ENCODE measurements around the gene ABCA12.
A peak's percentile ranks its signal among the peaks of the same experiment; 100 is the strongest.

ABCA12 gene

GRCh38 chr2:215038421-215038820 lies 100.0 kb downstream of the ABCA12 start:
- no peak for DNase-seq (ENCODE audit: low read depth)

DNA sequence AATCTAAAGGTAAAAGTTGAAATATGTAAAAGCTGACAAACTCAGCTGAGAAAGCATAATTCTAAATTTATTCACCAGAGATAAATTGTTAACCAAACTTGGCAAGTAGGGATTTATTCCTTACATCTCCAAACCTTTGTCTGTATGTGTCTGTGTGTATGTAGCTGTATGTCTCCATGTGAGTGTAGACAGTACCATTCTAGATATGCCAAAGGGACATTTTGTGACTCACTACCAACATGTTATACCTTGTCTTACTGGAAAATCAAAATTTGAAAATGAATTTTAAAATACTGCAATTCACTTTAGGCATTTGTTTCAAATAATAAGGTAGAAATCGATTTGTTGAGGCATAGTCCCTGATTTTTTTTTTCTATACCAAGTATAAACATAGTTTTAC lies 102.1 kb downstream of the ABCA12 start:
- no peak for DNase-seq (ENCODE audit: low read depth)

GRCh38 chr2:215034154-215034553 lies 104.3 kb downstream of the ABCA12 start:
- DNase-seq (ENCODE audit: low read depth) = no peak

DNA sequence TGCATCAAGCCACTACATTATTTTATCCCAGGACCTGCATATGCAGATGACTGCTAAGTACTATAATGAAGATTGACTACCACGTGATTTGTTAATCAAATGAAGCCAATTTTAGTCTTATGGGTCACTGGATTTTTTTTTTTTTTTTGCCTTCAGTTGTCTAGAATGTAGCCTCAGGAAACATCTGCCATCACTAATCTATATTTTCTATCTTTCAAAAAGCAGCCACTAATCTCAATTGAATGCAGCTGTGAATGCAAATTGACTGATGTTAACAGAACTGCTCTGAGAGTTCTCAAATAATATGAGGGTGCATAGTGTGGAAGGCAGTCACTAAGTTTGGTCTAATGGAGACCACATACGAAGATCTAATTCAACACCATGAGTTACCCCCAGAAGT lies 106.3 kb downstream of the ABCA12 start:
- no peak for DNase-seq (ENCODE audit: low read depth)

DNA sequence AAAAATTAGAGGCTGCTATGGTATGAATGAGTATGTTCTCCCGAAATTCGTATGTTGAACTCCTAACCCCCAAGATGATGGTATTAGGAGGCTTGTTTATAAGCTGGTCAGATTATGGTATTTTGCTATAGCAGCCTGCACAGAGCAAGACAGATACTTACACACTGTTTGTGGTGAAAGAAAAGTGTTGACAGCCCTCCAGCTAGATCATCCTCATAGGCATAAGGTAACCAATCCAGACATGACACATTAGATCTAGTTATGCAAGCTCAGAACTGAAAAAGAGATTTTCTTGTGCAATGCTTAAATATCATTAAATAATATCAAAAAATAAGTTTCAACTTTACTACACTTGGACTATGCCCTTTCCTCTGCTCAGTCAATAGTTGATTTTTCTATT lies 107.1 kb downstream of the ABCA12 start:
- DNase-seq (ENCODE audit: low read depth) = peak; percentile 20

DNA sequence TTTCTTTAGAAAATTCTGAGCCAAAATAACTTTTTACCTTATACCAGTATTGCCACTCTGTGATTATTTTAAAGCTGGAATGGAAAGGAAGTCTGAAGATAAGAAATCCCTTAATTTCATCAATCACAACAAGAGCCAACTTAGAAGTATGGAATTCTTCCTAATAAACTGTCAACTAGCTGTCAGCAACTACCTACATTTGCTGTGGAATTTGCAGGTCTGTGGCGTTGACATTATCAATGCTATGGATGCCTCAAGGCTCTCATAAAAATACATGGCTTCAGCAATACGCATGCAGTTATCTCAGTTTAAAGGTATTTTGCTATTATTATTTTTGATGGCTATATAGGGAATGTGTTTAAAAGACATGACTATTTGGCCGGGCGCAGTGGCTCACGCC lies 108.5 kb downstream of the ABCA12 start:
- no peak for DNase-seq (ENCODE audit: low read depth)

GRCh38 chr2:215028231-215028630 lies 110.2 kb downstream of the ABCA12 start:
- DNase-seq (ENCODE audit: low read depth) = peak; percentile 59

- peak; percentile 4 for DNase-seq (ENCODE audit: low read depth)
These were observed 110.6 kb downstream of the ABCA12 start for GRCh38 chr2:215027779-215028178.

- no peak for DNase-seq (ENCODE audit: low read depth)
These were observed 115.5 kb downstream of the ABCA12 start for GRCh38 chr2:215022910-215023309.

DNA sequence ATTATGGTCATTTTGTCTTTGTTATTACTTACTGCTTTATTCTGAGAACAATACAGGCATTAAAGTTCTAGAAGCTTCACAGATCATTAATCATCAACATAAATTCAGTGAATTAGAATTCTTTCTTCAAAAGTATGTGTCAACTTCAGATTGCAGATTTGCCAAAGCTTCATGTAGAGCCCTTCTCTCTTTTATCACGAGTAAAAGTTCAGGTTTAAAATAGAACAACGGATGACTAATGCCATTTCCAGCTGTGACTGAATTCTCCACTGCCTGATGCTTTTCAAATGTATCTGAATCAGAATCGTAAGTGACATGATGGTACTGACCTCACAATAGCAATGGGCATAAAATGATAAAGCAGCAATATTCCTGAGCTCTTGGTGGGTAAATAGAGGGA lies 116.0 kb downstream of the ABCA12 start:
- DNase-seq (ENCODE audit: low read depth) = peak; percentile 31

GRCh38 chr2:215020283-215020682 lies 118.1 kb downstream of the ABCA12 start:
- no peak for DNase-seq (ENCODE audit: low read depth)

DNA sequence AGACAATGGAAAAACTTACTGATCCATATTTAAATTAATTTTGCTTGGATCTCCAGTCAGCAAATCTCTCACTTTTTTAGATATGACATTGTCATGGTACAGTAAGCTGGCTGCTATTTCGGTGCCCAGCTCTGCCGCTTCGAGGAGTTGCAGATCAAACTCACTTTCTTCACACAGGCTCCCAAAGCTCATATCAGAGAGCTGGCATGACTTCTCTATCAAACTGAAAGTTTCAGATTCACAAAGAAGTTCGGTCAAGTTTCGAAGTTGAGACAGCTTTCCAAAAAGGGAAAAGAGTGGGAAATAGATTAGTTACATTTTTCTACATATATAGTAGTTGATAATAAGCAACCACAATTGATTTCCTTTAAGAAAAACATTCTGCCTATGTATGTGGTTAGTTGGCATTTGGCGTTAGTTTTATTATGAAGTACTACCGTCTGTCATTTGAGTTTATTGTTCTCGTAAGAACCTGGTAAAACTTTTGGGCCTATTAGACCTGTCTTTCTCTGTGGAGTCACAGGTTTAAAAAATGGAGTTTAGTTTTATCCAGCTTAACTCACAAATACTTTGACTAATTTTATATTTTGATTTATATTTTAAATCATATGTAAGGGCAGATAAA lies 118.8 kb downstream of the ABCA12 start:
- DNase-seq (ENCODE audit: low read depth) = no peak

- DNase-seq (ENCODE audit: low read depth) = no peak
These were observed 119.3 kb downstream of the ABCA12 start for GRCh38 chr2:215019085-215019484.

GRCh38 chr2:215015421-215015820 lies 123.0 kb downstream of the ABCA12 start:
- no peak for DNase-seq (ENCODE audit: low read depth)

GRCh38 chr2:215010390-215010789 lies 128.0 kb downstream of the ABCA12 start:
- no peak for DNase-seq (ENCODE audit: low read depth)

DNA sequence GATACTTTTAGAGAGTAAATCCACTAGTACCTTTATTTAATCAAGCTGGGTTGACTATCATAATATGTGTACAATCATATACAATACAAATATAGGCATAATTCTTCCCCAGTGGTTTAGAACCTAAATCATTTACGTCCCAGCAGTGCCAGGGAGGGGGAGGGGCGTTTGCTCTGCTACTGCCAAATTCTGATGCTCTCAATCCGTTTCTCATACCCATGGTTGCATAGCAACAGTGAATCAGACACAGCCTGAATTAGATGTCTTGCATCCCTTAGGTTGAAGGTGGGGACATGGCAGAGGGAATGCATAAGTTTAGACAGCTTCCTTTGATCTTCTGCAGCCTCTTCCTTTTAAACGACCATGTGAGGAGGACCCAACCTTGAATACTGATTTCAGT lies 135.4 kb downstream of the ABCA12 start:
- DNase-seq (ENCODE audit: low read depth) = peak; percentile 4

- peak; percentile 50 for DNase-seq (ENCODE audit: low read depth)
These were observed 135.9 kb downstream of the ABCA12 start for GRCh38 chr2:215002500-215002899.

GRCh38 chr2:215000721-215001120 lies 137.7 kb downstream of the ABCA12 start:
- no peak for DNase-seq (ENCODE audit: low read depth)

- no peak for DNase-seq (ENCODE audit: low read depth)
These were observed 142.3 kb downstream of the ABCA12 start for GRCh38 chr2:214995926-214996670.

DNA sequence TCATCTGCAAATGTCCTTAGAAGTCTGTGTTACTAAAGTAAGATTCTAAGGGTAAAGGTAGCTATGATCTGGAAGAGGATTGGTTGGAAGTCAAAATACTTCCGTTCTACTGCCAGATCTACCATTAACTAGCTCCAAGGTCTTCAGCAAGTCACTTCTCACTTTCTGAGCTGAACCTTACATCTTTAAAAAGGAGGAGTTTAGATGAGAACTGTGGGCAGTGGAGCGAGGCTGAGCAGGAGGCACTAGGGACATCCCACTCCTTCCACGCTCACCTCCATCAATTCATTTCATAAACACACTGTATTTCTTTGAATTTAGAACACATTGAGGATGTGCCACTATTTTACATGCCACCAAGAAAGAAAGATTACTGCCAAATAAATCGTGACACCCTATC lies 143.0 kb downstream of the ABCA12 start:
- DNase-seq (ENCODE audit: low read depth) = no peak

GRCh38 chr2:214992911-214993310 lies 145.5 kb downstream of the ABCA12 start:
- no peak for DNase-seq (ENCODE audit: low read depth)

- DNase-seq (ENCODE audit: low read depth) = no peak
These were observed 149.2 kb downstream of the ABCA12 start for GRCh38 chr2:214989187-214989586.

GRCh38 chr2:214987261-214987660 lies 151.2 kb downstream of the ABCA12 start:
- no peak for DNase-seq (ENCODE audit: low read depth)

DNA sequence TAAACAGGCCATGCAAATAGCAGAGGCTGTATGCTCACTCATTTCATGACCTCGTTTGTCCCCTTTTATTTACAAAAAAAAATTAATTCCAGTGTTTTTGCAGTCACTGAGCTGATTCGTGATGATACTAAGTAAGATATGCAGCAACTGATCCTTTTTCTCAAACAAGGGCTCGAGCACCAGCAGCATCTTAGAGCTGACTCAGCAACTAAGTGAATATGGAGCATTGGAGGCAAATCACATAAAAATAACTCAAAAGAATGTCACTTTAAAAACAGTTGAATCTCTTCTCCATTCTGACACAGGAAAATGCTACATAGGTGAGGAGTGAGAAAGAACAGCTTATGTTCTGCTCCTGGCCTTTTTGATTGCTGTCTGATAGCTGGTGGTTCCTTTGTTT lies 152.8 kb downstream of the ABCA12 start:
- DNase-seq (ENCODE audit: low read depth) = no peak

Measured in iris pigment epithelial cell (primary cell).